Measurements from ENCODE around the gene PYURF. TPM values are rescaled to one million over a fixed set of nuclear protein-coding genes. Genes with fewer than 3 reads are reported as not detected.
A peak's percentile ranks its signal among the peaks of the same experiment; 100 is the strongest.

The PYURF gene
- total RNA-seq, 1 experiment from 2014 or later, result 45.3 TPM

DNA sequence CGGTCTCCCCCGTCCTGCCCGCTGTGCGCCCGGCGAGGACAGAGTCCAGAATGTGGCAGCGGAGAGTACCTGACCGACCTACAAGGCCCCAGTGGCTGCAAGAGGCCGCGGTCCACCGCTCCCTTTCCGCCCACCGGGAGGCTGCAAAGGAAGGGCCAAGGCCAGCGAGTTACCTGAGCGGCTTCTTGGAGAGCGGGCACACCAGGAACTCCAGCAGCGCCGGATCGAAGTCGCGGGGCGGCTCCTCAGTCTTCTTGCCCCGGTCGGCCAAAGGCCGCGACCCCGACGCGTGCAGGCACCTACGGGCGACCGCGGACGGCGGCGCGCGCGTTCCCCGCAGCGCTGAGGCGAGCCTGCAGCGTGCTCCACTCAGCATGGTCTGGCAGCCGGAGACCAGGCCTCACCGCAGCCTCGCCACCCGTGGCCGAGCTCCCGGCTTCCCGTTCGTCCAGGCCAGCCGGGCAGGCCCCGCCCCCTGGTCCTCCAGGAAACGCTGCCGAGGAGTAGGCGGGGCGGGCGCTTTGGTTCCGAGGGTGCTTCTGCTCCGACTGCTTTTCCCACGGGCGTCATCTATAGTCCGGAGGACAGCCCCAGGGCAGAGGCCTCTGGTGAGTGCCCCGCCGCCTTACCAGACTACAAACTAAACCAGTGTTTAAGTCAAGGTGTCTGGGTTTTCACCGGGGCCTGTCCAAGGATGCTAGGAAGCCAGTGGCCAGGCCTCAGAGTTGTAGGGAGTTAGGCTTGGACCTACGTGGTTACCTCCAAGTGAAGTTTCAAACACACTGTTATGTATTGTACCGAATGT lies at the start of gene PYURF (continued):
- TF ChIP-seq, protein P1, sequence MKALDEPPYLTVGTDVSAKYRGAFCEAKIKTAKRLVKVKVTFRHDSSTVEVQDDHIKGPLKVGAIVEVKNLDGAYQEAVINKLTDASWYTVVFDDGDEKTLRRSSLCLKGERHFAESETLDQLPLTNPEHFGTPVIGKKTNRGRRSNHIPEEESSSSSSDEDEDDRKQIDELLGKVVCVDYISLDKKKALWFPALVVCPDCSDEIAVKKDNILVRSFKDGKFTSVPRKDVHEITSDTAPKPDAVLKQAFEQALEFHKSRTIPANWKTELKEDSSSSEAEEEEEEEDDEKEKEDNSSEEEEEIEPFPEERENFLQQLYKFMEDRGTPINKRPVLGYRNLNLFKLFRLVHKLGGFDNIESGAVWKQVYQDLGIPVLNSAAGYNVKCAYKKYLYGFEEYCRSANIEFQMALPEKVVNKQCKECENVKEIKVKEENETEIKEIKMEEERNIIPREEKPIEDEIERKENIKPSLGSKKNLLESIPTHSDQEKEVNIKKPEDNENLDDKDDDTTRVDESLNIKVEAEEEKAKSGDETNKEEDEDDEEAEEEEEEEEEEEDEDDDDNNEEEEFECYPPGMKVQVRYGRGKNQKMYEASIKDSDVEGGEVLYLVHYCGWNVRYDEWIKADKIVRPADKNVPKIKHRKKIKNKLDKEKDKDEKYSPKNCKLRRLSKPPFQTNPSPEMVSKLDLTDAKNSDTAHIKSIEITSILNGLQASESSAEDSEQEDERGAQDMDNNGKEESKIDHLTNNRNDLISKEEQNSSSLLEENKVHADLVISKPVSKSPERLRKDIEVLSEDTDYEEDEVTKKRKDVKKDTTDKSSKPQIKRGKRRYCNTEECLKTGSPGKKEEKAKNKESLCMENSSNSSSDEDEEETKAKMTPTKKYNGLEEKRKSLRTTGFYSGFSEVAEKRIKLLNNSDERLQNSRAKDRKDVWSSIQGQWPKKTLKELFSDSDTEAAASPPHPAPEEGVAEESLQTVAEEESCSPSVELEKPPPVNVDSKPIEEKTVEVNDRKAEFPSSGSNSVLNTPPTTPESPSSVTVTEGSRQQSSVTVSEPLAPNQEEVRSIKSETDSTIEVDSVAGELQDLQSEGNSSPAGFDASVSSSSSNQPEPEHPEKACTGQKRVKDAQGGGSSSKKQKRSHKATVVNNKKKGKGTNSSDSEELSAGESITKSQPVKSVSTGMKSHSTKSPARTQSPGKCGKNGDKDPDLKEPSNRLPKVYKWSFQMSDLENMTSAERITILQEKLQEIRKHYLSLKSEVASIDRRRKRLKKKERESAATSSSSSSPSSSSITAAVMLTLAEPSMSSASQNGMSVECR (CRISPR knock-in tag; IDR thresholded peaks at IDR 0.05; ENCODE audit: borderline replicate concordance), result peak; percentile 95
- TF ChIP-seq, protein P2, sequence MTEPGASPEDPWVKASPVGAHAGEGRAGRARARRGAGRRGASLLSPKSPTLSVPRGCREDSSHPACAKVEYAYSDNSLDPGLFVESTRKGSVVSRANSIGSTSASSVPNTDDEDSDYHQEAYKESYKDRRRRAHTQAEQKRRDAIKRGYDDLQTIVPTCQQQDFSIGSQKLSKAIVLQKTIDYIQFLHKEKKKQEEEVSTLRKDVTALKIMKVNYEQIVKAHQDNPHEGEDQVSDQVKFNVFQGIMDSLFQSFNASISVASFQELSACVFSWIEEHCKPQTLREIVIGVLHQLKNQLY (CRISPR knock-in tag; IDR thresholded peaks at IDR 0.05), result no peak
- TF ChIP-seq ATF1 (CRISPR knock-in tag; IDR thresholded peaks at IDR 0.05), result peak; percentile 89; the same call in 1 of the 2 replicates
- TF ChIP-seq, protein P3, sequence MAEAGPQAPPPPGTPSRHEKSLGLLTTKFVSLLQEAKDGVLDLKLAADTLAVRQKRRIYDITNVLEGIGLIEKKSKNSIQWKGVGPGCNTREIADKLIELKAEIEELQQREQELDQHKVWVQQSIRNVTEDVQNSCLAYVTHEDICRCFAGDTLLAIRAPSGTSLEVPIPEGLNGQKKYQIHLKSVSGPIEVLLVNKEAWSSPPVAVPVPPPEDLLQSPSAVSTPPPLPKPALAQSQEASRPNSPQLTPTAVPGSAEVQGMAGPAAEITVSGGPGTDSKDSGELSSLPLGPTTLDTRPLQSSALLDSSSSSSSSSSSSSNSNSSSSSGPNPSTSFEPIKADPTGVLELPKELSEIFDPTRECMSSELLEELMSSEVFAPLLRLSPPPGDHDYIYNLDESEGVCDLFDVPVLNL (CRISPR knock-in tag; IDR thresholded peaks at IDR 0.05; ENCODE audit: borderline replicate concordance, low read depth), result peak; percentile 64; the same call in 1 of the 2 replicates
- peak; percentile 53 for TF ChIP-seq ZNF317 (CRISPR knock-in tag; IDR thresholded peaks at IDR 0.05; ENCODE audit: borderline replicate concordance, low read depth)
- peak; percentile 92 for TF ChIP-seq ZNF138 (CRISPR knock-in tag; conservative IDR thresholded peaks at IDR 0.05)
- TF ChIP-seq CREM (CRISPR knock-in tag; IDR thresholded peaks at IDR 0.05), result peak; percentile 52
- TF ChIP-seq, protein P4, sequence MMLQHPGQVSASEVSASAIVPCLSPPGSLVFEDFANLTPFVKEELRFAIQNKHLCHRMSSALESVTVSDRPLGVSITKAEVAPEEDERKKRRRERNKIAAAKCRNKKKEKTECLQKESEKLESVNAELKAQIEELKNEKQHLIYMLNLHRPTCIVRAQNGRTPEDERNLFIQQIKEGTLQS (CRISPR knock-in tag; conservative IDR thresholded peaks at IDR 0.05), result no peak
- no peak for TF ChIP-seq SOX15 (CRISPR knock-in tag; IDR thresholded peaks at IDR 0.05)
- no peak for TF ChIP-seq ZNF121 (CRISPR knock-in tag; IDR thresholded peaks at IDR 0.05)
- TF ChIP-seq, protein P5, sequence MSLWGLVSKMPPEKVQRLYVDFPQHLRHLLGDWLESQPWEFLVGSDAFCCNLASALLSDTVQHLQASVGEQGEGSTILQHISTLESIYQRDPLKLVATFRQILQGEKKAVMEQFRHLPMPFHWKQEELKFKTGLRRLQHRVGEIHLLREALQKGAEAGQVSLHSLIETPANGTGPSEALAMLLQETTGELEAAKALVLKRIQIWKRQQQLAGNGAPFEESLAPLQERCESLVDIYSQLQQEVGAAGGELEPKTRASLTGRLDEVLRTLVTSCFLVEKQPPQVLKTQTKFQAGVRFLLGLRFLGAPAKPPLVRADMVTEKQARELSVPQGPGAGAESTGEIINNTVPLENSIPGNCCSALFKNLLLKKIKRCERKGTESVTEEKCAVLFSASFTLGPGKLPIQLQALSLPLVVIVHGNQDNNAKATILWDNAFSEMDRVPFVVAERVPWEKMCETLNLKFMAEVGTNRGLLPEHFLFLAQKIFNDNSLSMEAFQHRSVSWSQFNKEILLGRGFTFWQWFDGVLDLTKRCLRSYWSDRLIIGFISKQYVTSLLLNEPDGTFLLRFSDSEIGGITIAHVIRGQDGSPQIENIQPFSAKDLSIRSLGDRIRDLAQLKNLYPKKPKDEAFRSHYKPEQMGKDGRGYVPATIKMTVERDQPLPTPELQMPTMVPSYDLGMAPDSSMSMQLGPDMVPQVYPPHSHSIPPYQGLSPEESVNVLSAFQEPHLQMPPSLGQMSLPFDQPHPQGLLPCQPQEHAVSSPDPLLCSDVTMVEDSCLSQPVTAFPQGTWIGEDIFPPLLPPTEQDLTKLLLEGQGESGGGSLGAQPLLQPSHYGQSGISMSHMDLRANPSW (CRISPR knock-in tag; conservative IDR thresholded peaks at IDR 0.05; ENCODE audit: low read depth), result 0 out of 2 replicates have a peak, but pooled peaks have one; percentile 77
- TF ChIP-seq, protein P6, sequence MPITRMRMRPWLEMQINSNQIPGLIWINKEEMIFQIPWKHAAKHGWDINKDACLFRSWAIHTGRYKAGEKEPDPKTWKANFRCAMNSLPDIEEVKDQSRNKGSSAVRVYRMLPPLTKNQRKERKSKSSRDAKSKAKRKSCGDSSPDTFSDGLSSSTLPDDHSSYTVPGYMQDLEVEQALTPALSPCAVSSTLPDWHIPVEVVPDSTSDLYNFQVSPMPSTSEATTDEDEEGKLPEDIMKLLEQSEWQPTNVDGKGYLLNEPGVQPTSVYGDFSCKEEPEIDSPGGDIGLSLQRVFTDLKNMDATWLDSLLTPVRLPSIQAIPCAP (CRISPR knock-in tag; IDR thresholded peaks at IDR 0.05), result no peak
- TF ChIP-seq, protein P7, sequence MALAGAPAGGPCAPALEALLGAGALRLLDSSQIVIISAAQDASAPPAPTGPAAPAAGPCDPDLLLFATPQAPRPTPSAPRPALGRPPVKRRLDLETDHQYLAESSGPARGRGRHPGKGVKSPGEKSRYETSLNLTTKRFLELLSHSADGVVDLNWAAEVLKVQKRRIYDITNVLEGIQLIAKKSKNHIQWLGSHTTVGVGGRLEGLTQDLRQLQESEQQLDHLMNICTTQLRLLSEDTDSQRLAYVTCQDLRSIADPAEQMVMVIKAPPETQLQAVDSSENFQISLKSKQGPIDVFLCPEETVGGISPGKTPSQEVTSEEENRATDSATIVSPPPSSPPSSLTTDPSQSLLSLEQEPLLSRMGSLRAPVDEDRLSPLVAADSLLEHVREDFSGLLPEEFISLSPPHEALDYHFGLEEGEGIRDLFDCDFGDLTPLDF (CRISPR knock-in tag; IDR thresholded peaks at IDR 0.05), result peak; percentile 87
- TF ChIP-seq JUN (CRISPR knock-in tag; IDR thresholded peaks at IDR 0.05), result peak; percentile 94
- TF ChIP-seq, protein P8, sequence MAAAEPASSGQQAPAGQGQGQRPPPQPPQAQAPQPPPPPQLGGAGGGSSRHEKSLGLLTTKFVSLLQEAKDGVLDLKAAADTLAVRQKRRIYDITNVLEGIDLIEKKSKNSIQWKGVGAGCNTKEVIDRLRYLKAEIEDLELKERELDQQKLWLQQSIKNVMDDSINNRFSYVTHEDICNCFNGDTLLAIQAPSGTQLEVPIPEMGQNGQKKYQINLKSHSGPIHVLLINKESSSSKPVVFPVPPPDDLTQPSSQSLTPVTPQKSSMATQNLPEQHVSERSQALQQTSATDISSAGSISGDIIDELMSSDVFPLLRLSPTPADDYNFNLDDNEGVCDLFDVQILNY (CRISPR knock-in tag; IDR thresholded peaks at IDR 0.05), result peak; percentile 80
- TF ChIP-seq, protein P9, sequence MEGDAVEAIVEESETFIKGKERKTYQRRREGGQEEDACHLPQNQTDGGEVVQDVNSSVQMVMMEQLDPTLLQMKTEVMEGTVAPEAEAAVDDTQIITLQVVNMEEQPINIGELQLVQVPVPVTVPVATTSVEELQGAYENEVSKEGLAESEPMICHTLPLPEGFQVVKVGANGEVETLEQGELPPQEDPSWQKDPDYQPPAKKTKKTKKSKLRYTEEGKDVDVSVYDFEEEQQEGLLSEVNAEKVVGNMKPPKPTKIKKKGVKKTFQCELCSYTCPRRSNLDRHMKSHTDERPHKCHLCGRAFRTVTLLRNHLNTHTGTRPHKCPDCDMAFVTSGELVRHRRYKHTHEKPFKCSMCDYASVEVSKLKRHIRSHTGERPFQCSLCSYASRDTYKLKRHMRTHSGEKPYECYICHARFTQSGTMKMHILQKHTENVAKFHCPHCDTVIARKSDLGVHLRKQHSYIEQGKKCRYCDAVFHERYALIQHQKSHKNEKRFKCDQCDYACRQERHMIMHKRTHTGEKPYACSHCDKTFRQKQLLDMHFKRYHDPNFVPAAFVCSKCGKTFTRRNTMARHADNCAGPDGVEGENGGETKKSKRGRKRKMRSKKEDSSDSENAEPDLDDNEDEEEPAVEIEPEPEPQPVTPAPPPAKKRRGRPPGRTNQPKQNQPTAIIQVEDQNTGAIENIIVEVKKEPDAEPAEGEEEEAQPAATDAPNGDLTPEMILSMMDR (IDR thresholded peaks at IDR 0.05), result no peak
- TF ChIP-seq KAT7 (CRISPR knock-in tag; IDR thresholded peaks at IDR 0.05; ENCODE audit: borderline replicate concordance), result peak; percentile 96
- TF ChIP-seq PRRX2 (CRISPR knock-in tag; IDR thresholded peaks at IDR 0.05), result no peak
- TF ChIP-seq CREB1 (CRISPR knock-in tag; IDR thresholded peaks at IDR 0.05), result peak; percentile 62; the same call in 1 of the 2 replicates
- peak; percentile 73 for TF ChIP-seq FOXK1 (CRISPR knock-in tag; IDR thresholded peaks at IDR 0.05)

All from WTC11 (cell line).